GM23338 (cell line): ENCODE data around the gene ZNF778. TPM values are rescaled to one million over a fixed set of nuclear protein-coding genes. Genes with fewer than 3 reads are reported as not detected.

Experiments used
- EZH2 ChIP-seq: fragments of 200-600 bp; sonication (generic); IDR thresholded peaks from one replicate; pipeline ENCODE4 v1.8.0; 2017; ENCODE audit warnings: antibody characterized with exemption, mild to moderate bottlenecking, low read depth; ENCODE audit not compliant: unreplicated experiment
- ZNF331 ChIP-seq: fragments of 250-450 bp; sonication (Bioruptor Pico); IDR thresholded peaks from 2 replicates; pipeline ENCODE4 v1.5.0; 2020; ENCODE audit warnings: low read depth, mild to moderate bottlenecking, moderate library complexity
- polyA plus RNA-seq: library from polyadenylated mRNA; unstranded; fragments of >200 nt; fragmentation: Nextera tagmentation; extraction: Ambion mirVana; gene quantifications from 2 replicates; pipeline ENCODE4 v1.2.1, GENCODE V29; 2016
- total RNA-seq: library from RNA; depleted of rRNA; stranded (reverse); fragments of >200 nt; shearing (Covaris generic); gene quantifications from 2 replicates; pipeline ENCODE4 v1.2.3, GENCODE V29; 2014; rRNA removed
- TF ChIP-seq, protein P1 (sequence below): IDR thresholded peaks from one replicate; pipeline ENCODE4 v1.6.1; 2018; ENCODE audit warnings: antibody characterized with exemption; ENCODE audit not compliant: unreplicated experiment
- TF ChIP-seq, protein P2 (sequence below): IDR thresholded peaks from 2 replicates; pipeline ENCODE4 v1.6.1; 2016; ENCODE audit warnings: antibody characterized with exemption
- TF ChIP-seq, protein P3 (sequence below), 2 experiments: fragments of 200-600 bp in 1 of 2; sonication (generic) in 1 of 2; conservative IDR thresholded peaks; 2 replicates each; pipeline versions ENCODE4 v1.5.1 to v1.6.1; 2016 to 2017; ENCODE audit warnings: antibody characterized with exemption in 2 of 2, low read depth in 2 of 2, mild to moderate bottlenecking in 2 of 2, moderate library complexity in 1 of 2

Gene ZNF778
- total and polyA plus RNA-seq, 2 experiments from 2014 or later, result 7.9 to 43.4 TPM

DNA sequence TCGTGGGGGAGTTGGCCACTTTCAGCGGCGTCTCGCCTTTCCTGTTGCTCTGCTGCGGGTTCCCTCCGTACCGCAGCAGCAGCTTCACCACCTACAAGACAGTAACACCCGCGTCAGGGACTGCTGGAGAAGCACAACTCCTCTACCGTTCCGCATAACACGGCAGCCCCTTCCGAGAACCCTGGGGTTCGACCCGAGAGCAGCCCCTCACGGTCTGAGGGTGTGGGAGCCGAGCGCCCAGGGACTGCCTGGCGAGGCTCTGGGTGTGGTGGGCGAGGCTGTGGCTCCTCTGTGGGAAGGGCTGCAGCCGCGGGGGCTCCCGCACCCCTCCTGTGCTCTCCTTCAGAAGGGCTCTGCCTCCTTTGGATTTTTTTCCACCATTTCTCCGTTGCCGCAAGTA is 68.6 kb downstream of the ZNF778 start (continued):
- TF ChIP-seq, protein P1, sequence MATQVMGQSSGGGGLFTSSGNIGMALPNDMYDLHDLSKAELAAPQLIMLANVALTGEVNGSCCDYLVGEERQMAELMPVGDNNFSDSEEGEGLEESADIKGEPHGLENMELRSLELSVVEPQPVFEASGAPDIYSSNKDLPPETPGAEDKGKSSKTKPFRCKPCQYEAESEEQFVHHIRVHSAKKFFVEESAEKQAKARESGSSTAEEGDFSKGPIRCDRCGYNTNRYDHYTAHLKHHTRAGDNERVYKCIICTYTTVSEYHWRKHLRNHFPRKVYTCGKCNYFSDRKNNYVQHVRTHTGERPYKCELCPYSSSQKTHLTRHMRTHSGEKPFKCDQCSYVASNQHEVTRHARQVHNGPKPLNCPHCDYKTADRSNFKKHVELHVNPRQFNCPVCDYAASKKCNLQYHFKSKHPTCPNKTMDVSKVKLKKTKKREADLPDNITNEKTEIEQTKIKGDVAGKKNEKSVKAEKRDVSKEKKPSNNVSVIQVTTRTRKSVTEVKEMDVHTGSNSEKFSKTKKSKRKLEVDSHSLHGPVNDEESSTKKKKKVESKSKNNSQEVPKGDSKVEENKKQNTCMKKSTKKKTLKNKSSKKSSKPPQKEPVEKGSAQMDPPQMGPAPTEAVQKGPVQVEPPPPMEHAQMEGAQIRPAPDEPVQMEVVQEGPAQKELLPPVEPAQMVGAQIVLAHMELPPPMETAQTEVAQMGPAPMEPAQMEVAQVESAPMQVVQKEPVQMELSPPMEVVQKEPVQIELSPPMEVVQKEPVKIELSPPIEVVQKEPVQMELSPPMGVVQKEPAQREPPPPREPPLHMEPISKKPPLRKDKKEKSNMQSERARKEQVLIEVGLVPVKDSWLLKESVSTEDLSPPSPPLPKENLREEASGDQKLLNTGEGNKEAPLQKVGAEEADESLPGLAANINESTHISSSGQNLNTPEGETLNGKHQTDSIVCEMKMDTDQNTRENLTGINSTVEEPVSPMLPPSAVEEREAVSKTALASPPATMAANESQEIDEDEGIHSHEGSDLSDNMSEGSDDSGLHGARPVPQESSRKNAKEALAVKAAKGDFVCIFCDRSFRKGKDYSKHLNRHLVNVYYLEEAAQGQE, result no peak
- TF ChIP-seq, protein P2, sequence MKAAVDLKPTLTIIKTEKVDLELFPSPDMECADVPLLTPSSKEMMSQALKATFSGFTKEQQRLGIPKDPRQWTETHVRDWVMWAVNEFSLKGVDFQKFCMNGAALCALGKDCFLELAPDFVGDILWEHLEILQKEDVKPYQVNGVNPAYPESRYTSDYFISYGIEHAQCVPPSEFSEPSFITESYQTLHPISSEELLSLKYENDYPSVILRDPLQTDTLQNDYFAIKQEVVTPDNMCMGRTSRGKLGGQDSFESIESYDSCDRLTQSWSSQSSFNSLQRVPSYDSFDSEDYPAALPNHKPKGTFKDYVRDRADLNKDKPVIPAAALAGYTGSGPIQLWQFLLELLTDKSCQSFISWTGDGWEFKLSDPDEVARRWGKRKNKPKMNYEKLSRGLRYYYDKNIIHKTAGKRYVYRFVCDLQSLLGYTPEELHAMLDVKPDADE, result no peak
- TF ChIP-seq, protein P3, sequence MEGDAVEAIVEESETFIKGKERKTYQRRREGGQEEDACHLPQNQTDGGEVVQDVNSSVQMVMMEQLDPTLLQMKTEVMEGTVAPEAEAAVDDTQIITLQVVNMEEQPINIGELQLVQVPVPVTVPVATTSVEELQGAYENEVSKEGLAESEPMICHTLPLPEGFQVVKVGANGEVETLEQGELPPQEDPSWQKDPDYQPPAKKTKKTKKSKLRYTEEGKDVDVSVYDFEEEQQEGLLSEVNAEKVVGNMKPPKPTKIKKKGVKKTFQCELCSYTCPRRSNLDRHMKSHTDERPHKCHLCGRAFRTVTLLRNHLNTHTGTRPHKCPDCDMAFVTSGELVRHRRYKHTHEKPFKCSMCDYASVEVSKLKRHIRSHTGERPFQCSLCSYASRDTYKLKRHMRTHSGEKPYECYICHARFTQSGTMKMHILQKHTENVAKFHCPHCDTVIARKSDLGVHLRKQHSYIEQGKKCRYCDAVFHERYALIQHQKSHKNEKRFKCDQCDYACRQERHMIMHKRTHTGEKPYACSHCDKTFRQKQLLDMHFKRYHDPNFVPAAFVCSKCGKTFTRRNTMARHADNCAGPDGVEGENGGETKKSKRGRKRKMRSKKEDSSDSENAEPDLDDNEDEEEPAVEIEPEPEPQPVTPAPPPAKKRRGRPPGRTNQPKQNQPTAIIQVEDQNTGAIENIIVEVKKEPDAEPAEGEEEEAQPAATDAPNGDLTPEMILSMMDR (conservative IDR thresholded peaks at IDR 0.05; ENCODE audit: low read depth in 2 of 2), result no peak
- TF ChIP-seq ZNF331 (no peak), EZH2 (no peak)

Other genes starting within 250 kb of the ZNF778 start
- 0.85 and 1.5 TPM in 2 replicates for gene CBFA2T3, start 240.5 kb upstream of the ZNF778 start, total RNA-seq
- gene CBFA2T3, start 240.5 kb upstream of the ZNF778 start, polyA plus RNA-seq, result 0.70 and 0.87 TPM in 2 replicates
- 22.8 and 23.1 TPM in 2 replicates for gene ACSF3, start 123.9 kb upstream of the ZNF778 start, total RNA-seq
- gene ACSF3, start 123.9 kb upstream of the ZNF778 start, polyA plus RNA-seq, result 11.3 and 12.8 TPM in 2 replicates
- 0.12 and 1.0 TPM in 2 replicates for gene CDH15, start 46.0 kb upstream of the ZNF778 start, total RNA-seq
- gene CDH15, start 46.0 kb upstream of the ZNF778 start, polyA plus RNA-seq, result 0.61 and 0.63 TPM in 2 replicates
- 7.9 and 13.8 TPM in 2 replicates for gene SLC22A31, start 17.2 kb upstream of the ZNF778 start, total RNA-seq
- 2.1 TPM in 2 replicates for gene SLC22A31, start 17.2 kb upstream of the ZNF778 start, polyA plus RNA-seq